ENCODE data around the gene TRIM46. TPM values are rescaled to one million over a fixed set of nuclear protein-coding genes. Genes with fewer than 3 reads are reported as not detected.
A peak's percentile ranks its signal among the peaks of the same experiment; 100 is the strongest.

The TRIM46 gene
- total and polyA plus RNA-seq, 10 donors, result 0.35 to 3.6 (median 1.2) TPM

- intact Hi-C loops (cut with DNase I; ENCODE audit: low total_unique reads), result no loop called here
- Histone ChIP-seq H3K4me1 (peaks cover 29 to 53% (median 40%) of the 10 kb centered on the region in 6 donors), H3K9me3 (no peaks in the 10 kb centered on the region), H3K36me3 (no peaks in the 10 kb centered on the region), H3K27me3 (replicated peaks in 1 of 7) (peaks cover 0 to 63% (median 39%) of the 10 kb centered on the region in 7 donors), H3K4me3 (peak overlapping the region in 6 of 8 donors; percentile 55 to 85 (median 63)), H3K27ac (no peak overlapping the region)
- TF ChIP-seq CTCF (IDR thresholded peaks at IDR 0.05 in 8 of 11, conservative IDR thresholded peaks at IDR 0.05 in 3 of 11) (no peak), POLR2AphosphoS5 (IDR thresholded peaks at IDR 0.05) (no peak), POLR2A (IDR thresholded peaks at IDR 0.05) (no peak)
- WGBS, 5 donors, result 61 to 68% (median 63%) methylated on average over 27 to 53 of the region's 53 CpGs
- peak; percentile 72 for DNase-seq
Observed at GRCh38 chr1:155125946-155126555, 47.6 kb upstream of the TRIM46 start.

- H3K4me3 ChIP-seq, result peak overlapping the region in 7 of 8 donors; percentile 53 to 85 (median 63)
- H3K4me1 ChIP-seq, result peaks cover 29 to 58% (median 40%) of the 10 kb centered on the region in 6 donors
- intact Hi-C loops (cut with DNase I; ENCODE audit: low total_unique reads), result no loop called here
- H3K27ac ChIP-seq, result peak overlapping the region in 1 of 8 donors; percentile 70
- no peak for DNase-seq
- H3K36me3 ChIP-seq, result peaks cover 0 to 5% (median 0%) of the 10 kb centered on the region in 6 donors
- TF ChIP-seq POLR2AphosphoS5 (IDR thresholded peaks at IDR 0.05), result no peak
- TF ChIP-seq CTCF (IDR thresholded peaks at IDR 0.05 in 8 of 11, conservative IDR thresholded peaks at IDR 0.05 in 3 of 11), result no peak
- no peak for TF ChIP-seq POLR2A (IDR thresholded peaks at IDR 0.05)
- 4 to 9% (median 8%) methylated on average over 20 to 32 of the region's 32 CpGs for WGBS, 5 donors
- no peaks in the 10 kb centered on the region for H3K9me3 ChIP-seq
- H3K27me3 ChIP-seq (replicated peaks in 1 of 7), result peaks cover 0 to 63% (median 39%) of the 10 kb centered on the region in 7 donors
Observed at GRCh38 chr1:155126556-155127104, 47.0 kb upstream of the TRIM46 start.

- H3K4me3 ChIP-seq, result peak within 1 kb of the TSS; percentile 36 to 85 (median 62)
- WGBS, 5 donors, result 0 to 1% (median 1%) methylated on average over 52 to 76 of the region's 76 CpGs
- no peaks in the 10 kb centered on the region for H3K9me3 ChIP-seq
- intact Hi-C loops (cut with DNase I; ENCODE audit: low total_unique reads), result no loop called here
- peaks cover 29 to 63% (median 40%) of the 10 kb centered on the region in 6 donors for H3K4me1 ChIP-seq
- TF ChIP-seq POLR2A (IDR thresholded peaks at IDR 0.05), result no peak
- peak in 2 of 3 donors; percentile 49 to 79 for TF ChIP-seq POLR2AphosphoS5 (IDR thresholded peaks at IDR 0.05)
- H3K36me3 ChIP-seq, result peaks cover 0 to 5% (median 0%) of the 10 kb centered on the region in 6 donors
- H3K27me3 ChIP-seq (replicated peaks in 1 of 7), result peaks cover 0 to 63% (median 39%) of the 10 kb centered on the region in 7 donors
- H3K27ac ChIP-seq, result peak within 1 kb of the TSS in 5 of 8 donors; percentile 42 to 70 (median 50)
- peak; percentile 83 for DNase-seq
Observed at GRCh38 chr1:155127105-155127966, 46.3 kb upstream of the TRIM46 start, which contains the start of gene EFNA1. TSS of gene EFNA1 (plus strand) at chr1:155127876. CDS start at chr1:155127978, 102 bp downstream.

DNA sequence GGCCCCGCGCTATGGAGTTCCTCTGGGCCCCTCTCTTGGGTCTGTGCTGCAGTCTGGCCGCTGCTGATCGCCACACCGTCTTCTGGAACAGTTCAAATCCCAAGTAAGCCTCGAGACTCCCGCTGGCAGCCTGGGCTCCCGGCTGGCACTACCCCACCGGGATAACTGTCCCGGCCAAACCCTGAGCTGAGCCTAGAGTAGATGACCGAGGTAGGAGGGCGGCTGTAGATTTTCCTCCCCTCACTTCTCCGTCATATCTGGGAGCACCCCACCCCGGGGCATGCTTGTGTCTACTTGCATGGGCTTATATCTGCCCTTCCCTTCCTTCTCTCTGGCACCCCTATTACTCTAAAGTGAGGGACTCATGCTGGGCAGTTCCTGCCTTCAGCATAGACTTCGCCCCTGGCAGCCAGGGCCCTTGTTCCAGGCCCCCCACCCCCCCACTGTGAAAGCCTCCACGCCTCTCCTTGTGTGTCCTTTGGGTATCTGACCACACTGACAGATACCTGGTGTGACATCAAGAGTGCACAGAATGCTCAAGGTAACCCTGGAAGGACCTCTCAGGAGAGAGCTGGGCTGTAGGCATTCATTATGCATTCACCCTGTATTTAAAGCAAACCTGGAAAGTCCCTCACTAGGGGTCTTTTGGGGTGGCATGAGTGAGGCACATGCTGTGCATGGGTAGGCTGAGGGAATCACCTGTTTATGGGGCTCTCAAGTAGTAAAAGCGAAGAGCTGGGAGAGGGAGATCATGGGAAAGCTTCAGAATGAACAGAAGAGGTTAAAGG is 45.5 kb upstream of the TRIM46 start:
- 3 to 6% (median 4%) methylated on average over 15 to 17 of the region's 17 CpGs for WGBS, 5 donors
- intact Hi-C loops (cut with DNase I; ENCODE audit: low total_unique reads), result no loop called here

More for the DNA sequence above, 45.5 kb upstream of the TRIM46 start:
- peaks cover 0 to 7% (median 0%) of the 10 kb centered on the region in 6 donors for H3K36me3 ChIP-seq
- peak overlapping the region in 5 of 8 donors; percentile 42 to 70 (median 50) for H3K27ac ChIP-seq
- no peaks in the 10 kb centered on the region for H3K9me3 ChIP-seq
- peaks cover 0 to 63% (median 39%) of the 10 kb centered on the region in 7 donors for H3K27me3 ChIP-seq (replicated peaks in 1 of 7)
- peaks cover 29 to 63% (median 40%) of the 10 kb centered on the region in 6 donors for H3K4me1 ChIP-seq
- DNase-seq, result peak; percentile 65
- peak overlapping the region; percentile 36 to 85 (median 62) for H3K4me3 ChIP-seq
- TF ChIP-seq POLR2AphosphoS5 (IDR thresholded peaks at IDR 0.05), result no peak
- no peak for TF ChIP-seq POLR2A (IDR thresholded peaks at IDR 0.05)
- TF ChIP-seq CTCF (IDR thresholded peaks at IDR 0.05 in 8 of 11, conservative IDR thresholded peaks at IDR 0.05 in 3 of 11), result no peak
